ENCODE measurements around the gene SMIM10L2A. TPM values are rescaled to one million over a fixed set of nuclear protein-coding genes. Genes with fewer than 3 reads are reported as not detected.
A peak's percentile ranks its signal among the peaks of the same experiment; 100 is the strongest.
"Not testable (repeated sequence)": the region's sequence is repeated elsewhere in the genome, so short reads cannot be mapped to it uniquely, and the experiment has no call there.

The SMIM10L2A gene
- total RNA-seq, 2 experiments from 2014 or later = 0.33 to 0.45 TPM

DNA sequence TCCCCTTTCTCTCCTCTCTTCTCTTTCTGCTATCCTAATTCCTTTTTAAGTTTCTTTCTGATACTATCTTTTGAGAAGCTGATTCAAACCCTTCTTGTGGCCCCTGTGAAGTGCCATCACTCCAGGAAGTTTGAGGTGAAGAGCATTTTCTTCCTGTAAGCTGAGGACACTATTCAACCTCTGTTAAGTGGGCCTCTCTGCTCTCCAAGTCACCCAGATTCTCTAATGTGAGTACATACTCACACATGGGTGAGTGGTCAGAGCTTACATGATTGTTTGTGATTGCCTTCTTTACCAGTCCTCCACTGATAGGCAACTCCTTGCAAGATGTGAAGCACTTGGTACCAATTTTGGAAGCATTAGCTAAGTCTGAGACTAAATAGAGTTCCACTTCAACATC, 18.4 kb upstream of the SMIM10L2A start:
- Mint-ChIP-seq H3K9me3 (no peaks in the 10 kb centered on the region), H3K4me1 (peaks cover 14% of the 10 kb centered on the region), H3K27me3 (peaks cover 4% of the 10 kb centered on the region), H3K36me3 (ENCODE audit: low read depth) (no peaks in the 10 kb centered on the region), H3K4me3 (no peak overlapping the region), H3K27ac (peak overlapping the region; percentile 36)
- ChIA-PET CTCF (no interaction called here), POLR2A (no interaction called here)
- no peak for DNase-seq

DNA sequence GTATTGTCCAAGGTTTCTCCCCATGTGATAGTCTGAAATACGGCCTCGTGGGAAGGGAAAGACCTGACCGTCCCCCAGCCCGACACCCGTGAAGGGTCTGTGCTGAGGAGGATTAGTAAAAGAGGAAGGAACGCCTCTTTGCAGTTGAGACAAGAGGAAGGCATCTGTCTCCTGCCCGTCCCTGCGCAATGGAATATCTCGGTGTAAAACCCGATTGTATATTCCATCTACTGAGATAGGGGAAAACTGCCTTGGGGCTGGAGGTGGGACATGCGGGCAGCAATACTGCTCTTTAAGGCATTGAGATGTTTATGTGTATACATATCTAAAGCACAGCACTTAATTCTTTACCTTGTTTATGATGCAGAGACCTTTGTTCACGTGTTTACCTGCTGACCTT, 15.3 kb upstream of the SMIM10L2A start:
- DNase-seq; H3K36me3 Mint-ChIP-seq (ENCODE audit: low read depth); H3K27ac Mint-ChIP-seq; H3K9me3 Mint-ChIP-seq; POLR2A ChIA-PET; CTCF ChIA-PET; H3K27me3 Mint-ChIP-seq; H3K4me3 Mint-ChIP-seq: not testable (repeated sequence)
- H3K4me1 Mint-ChIP-seq = peaks cover 20% of the 10 kb centered on the region

DNA sequence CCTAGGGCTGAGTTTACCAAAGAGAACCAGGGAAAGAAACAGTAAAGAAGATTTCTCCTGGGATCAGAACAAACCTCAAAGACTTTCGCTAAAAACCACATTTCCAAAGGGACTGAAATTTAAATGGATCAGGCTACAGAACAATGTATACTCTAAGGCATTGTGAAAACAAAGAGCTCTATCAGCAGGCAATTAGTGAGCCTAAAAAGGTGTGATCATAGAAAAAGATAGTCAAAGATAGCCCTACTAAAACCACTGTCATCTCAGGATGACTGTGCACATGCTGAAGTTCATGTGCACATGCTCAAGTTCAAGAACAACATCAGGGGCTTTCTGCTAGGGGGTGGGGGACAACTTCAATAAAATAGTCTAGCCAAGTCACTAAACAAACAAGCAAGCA, 12.9 kb upstream of the SMIM10L2A start:
- CTCF ChIA-PET = no interaction called here
- Mint-ChIP-seq H3K27ac (no peak overlapping the region), H3K36me3 (ENCODE audit: low read depth) (no peaks in the 10 kb centered on the region), H3K27me3 (peaks cover 4% of the 10 kb centered on the region), H3K9me3 (no peaks in the 10 kb centered on the region), H3K4me3 (no peak overlapping the region), H3K4me1 (peaks cover 6% of the 10 kb centered on the region)
- POLR2A ChIA-PET = no interaction called here
- no peak for DNase-seq

DNA sequence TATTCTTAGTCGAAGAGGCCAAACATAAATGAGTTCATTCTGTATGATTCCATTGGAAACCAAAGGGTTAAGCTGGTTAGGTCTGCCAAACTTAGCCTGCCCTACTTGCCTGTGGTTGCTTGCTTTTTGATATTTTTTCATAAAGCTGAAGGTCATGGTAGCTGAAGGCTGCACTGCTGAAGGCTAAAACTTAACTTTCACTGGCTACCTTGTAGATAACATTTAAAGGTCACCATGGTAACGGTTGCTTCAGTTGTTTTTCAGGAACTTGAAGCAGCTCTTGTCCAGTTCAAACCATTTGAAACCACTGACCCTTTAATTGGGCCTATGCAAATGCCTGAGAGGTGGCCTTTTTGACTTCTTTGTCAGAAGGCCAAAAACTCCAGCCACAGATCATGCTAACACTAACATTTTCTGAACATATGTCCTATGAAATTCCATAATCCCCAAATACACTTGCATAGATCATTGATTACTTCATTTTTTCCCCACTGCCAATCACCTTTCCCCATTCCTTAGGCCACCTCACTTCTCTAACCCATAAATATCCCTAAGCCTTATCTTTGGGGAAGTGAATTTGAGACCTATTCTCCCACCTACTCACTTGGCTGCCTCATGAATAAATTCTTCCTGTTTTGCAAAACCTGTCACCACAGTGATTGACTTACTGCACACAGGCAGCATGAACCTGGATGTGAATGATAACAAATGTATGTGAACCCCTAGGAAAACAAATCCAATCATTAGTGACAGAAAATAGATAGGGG, 10.7 kb upstream of the SMIM10L2A start:
- Mint-ChIP-seq H3K27me3 (peaks cover 4% of the 10 kb centered on the region), H3K9me3 (no peaks in the 10 kb centered on the region), H3K4me3 (no peak overlapping the region), H3K4me1 (peaks cover 6% of the 10 kb centered on the region), H3K36me3 (ENCODE audit: low read depth) (no peaks in the 10 kb centered on the region), H3K27ac (no peak overlapping the region)
- CTCF ChIA-PET = no interaction called here
- POLR2A ChIA-PET = no interaction called here
- no peak for DNase-seq

DNA sequence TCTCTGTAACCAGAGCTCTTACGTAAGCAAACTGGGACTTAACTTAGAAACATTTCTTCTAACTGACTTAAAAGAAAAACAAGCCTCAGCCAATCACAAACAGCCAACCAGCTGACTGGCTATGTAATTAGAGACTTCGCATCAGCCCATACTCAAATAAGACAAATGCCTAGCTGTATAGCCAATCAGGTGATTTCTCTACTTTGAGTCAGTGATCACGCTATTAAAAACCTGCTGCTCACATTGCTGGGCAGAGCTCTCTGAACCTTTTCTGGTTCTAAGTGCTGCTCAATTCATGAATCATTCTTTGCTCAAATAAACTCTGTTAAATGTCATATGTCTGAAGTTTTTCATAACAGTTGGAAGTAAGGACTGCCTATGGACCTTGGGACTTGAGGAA, 9.9 kb upstream of the SMIM10L2A start:
- CTCF ChIA-PET = no interaction called here
- H3K27me3 Mint-ChIP-seq = peaks cover 8% of the 10 kb centered on the region
- no peak for DNase-seq
- no peaks in the 10 kb centered on the region for H3K36me3 Mint-ChIP-seq (ENCODE audit: low read depth)
- POLR2A ChIA-PET = no interaction called here
- H3K4me1 Mint-ChIP-seq = peaks cover 6% of the 10 kb centered on the region
- no peaks in the 10 kb centered on the region for H3K9me3 Mint-ChIP-seq
- no peak overlapping the region for H3K27ac Mint-ChIP-seq
- no peak overlapping the region for H3K4me3 Mint-ChIP-seq

DNA sequence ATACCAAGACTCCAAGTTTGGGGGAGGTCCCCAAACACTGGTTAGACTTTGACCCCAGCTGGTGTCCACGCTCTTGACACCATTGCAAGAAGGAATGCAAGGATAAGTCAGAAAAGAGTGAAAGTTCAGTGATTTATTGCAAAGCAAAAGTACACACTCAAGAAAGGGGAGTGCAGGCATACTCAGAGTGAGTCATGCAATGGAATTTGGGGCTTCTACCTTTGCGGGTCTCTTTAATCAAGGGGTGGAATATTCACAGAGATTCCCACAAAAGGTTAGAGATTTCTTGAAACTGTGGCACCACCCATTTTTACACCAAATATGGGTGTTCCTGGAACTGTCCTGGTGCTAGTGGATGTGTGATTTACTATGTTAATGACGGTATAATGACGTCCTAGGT, 5.2 kb upstream of the SMIM10L2A start:
- peaks cover 3% of the 10 kb centered on the region for H3K4me1 Mint-ChIP-seq
- H3K27me3 Mint-ChIP-seq = peaks cover 7% of the 10 kb centered on the region
- ChIA-PET POLR2A (no interaction called here), CTCF (no interaction called here)
- no peaks in the 10 kb centered on the region for H3K9me3 Mint-ChIP-seq
- H3K4me3 Mint-ChIP-seq = no peak overlapping the region
- H3K36me3 Mint-ChIP-seq (ENCODE audit: low read depth) = no peaks in the 10 kb centered on the region
- DNase-seq = no peak
- H3K27ac Mint-ChIP-seq = no peak overlapping the region

- DNase-seq = no peak
- POLR2A ChIA-PET = no interaction called here
- H3K4me3 Mint-ChIP-seq = peak overlapping the region; percentile 58
- no peak overlapping the region for H3K27ac Mint-ChIP-seq
- CTCF ChIA-PET = interaction anchor here (0.7 kb wide), 1 partner anchor 43 kb away, joined by 3 read pairs; no protein-coding TSS in a partner anchor
- peaks cover 3% of the 10 kb centered on the region for H3K4me1 Mint-ChIP-seq
- peaks cover 14% of the 10 kb centered on the region for H3K27me3 Mint-ChIP-seq
- no peaks in the 10 kb centered on the region for H3K9me3 Mint-ChIP-seq
- H3K36me3 Mint-ChIP-seq (ENCODE audit: low read depth) = no peaks in the 10 kb centered on the region
Observed at GRCh38 chrX:135420831-135421230, 913 bp upstream of the SMIM10L2A start.

- CTCF ChIA-PET = no interaction called here
- peak; percentile 88 for DNase-seq
- no peak overlapping the region for H3K27ac Mint-ChIP-seq
- H3K27me3 Mint-ChIP-seq = peaks cover 10% of the 10 kb centered on the region
- peak overlapping the region; percentile 58 for H3K4me3 Mint-ChIP-seq
- POLR2A ChIA-PET = no interaction called here
- no peaks in the 10 kb centered on the region for H3K9me3 Mint-ChIP-seq
- no peaks in the 10 kb centered on the region for H3K36me3 Mint-ChIP-seq (ENCODE audit: low read depth)
- peaks cover 3% of the 10 kb centered on the region for H3K4me1 Mint-ChIP-seq
Observed at GRCh38 chrX:135421537-135421931, 210 bp upstream of the SMIM10L2A start.

DNA sequence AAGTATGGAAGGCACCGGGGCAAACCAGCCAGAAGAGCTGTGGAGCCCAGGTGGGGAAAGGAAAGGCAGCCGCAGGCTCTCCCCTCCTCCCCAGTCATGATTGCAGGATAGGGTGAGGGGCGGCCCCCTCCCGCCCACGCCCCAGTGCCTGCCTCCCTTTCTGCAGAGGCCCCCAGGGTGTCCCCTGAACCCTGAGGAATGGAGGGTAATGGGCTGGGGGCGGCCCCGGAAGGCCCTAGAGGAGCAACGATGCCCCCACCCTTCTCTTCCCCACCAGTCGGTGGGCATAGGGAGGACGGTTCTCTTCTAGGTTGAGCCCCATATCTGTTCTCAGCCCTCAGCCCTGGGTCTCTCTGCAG, 1.0 kb downstream of the SMIM10L2A start:
- CTCF ChIA-PET = not testable (repeated sequence)

DNA sequence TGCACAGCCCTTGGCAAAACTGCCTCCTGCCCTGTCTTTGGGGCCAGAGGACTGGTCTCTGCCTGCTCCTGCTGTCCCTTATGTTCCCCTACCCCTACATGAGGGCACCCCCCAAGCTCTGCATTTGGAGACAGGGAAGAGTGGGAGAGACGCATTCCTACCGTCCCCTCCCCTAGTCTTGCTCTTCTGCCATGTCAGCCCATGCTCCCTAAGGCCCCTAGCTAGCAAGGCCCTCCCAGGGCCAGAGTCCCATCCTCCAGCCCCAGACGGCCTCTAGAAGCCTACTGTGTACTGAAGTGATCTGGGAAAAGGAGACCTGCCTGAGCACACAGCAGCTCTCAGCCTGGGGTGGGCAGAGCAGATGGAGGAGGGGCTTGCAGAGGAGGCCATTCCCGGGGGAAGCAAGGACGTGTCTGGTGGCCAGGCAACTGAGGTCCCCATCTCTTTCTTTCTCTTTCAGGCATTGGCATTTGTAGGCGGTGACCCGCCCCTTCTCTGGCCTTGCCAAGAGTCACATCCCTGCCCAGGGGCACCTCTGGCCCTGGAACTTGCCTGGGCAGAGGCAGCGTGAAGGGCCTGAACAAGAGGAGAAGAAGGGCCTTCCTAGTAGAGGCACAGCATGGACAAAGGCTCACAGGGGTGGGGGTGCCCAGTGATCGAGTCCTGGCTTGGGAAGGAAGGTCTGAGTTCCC, 1.6 kb downstream of the SMIM10L2A start:
- H3K36me3 Mint-ChIP-seq (ENCODE audit: low read depth); H3K27ac Mint-ChIP-seq; H3K4me1 Mint-ChIP-seq; POLR2A ChIA-PET; DNase-seq; H3K9me3 Mint-ChIP-seq; CTCF ChIA-PET: not testable (repeated sequence)
- Mint-ChIP-seq H3K4me3 (peak overlapping the region; percentile 30), H3K27me3 (peaks cover 12% of the 10 kb centered on the region)

More for the DNA sequence above, 1.0 kb downstream of the SMIM10L2A start:
- peak overlapping the region; percentile 30 for H3K4me3 Mint-ChIP-seq
- DNase-seq; H3K4me1 Mint-ChIP-seq; H3K27ac Mint-ChIP-seq; H3K9me3 Mint-ChIP-seq; H3K36me3 Mint-ChIP-seq (ENCODE audit: low read depth); POLR2A ChIA-PET: not testable (repeated sequence)
- H3K27me3 Mint-ChIP-seq = peaks cover 13% of the 10 kb centered on the region

DNA sequence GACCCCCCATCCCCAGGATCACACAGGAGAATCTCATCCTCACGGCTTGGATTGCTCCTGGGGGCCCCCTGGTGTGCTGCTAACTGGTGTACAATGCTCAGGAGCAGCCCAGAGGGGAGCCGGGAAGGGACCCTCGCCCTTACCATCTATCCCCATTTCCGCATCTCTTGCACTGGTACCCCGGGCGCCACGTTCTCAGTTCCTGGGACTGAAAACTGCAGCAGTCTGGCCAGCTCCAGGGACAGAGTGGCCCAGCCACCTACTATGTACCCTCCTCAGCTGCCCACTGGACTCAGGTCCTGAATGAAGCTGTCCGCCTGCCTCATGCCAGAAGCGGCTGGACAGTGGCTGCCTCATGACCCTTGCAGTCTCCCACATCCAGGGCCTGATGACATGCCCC, 2.7 kb downstream of the SMIM10L2A start:
- H3K4me1 Mint-ChIP-seq = peaks cover 3% of the 10 kb centered on the region
- no peak overlapping the region for H3K27ac Mint-ChIP-seq
- CTCF ChIA-PET = no interaction called here
- H3K9me3 Mint-ChIP-seq = no peaks in the 10 kb centered on the region
- no peak overlapping the region for H3K4me3 Mint-ChIP-seq
- no peak for DNase-seq
- H3K36me3 Mint-ChIP-seq (ENCODE audit: low read depth) = no peaks in the 10 kb centered on the region
- H3K27me3 Mint-ChIP-seq = peaks cover 10% of the 10 kb centered on the region
- POLR2A ChIA-PET = no interaction called here

DNA sequence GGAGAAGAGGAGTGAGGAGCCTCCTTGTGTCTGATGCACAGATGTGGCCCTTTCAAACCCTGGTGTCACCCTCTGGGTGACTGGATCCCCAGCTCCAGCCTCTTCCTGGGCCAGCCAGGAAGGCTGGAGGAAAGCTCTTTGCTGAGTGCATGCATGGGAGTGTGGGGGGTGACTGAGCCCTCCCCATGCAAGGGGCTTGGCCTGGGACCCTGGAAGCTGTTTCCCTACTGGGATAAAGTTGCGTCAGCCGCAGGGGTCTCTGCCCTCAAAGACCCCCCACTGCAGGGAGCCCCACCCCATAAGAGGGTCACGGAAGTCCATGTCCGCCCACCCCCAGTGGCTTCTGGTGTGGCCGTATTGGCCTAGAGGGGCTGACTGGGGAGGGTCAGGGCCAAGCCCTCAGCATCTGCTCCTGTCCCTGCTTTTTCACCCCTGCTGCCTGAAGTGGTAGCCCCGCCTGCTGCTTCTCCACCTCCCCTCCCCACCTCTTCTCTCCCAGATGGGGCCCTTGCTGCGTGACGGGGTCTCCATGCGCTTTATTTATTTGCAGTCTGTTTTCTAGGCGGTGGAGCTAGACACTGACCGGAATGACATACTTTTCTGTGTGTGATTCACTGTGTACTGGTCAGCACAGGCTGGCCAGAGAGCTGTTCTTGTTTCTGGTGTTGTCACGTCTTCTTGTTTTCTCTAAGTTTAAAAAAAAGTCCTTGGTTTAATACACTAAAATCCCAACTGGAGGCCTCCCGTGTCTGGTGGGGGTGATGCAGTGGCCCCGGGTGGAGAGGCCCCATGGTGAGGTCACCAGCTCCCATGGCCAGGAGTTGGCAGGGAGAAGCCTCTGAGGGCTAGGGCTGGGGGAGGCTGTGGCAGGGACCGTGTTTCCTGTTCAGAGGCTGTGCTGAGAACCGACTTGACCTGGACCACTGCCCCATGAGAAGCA, 3.6 kb downstream of the SMIM10L2A start:
- Mint-ChIP-seq H3K27me3 (peaks cover 10% of the 10 kb centered on the region), H3K27ac (no peak overlapping the region), H3K4me1 (peaks cover 3% of the 10 kb centered on the region), H3K36me3 (ENCODE audit: low read depth) (no peaks in the 10 kb centered on the region), H3K4me3 (no peak overlapping the region), H3K9me3 (peaks cover 3% of the 10 kb centered on the region)
- ChIA-PET POLR2A (no interaction called here), CTCF (no interaction called here)
- DNase-seq = no peak

- H3K36me3 Mint-ChIP-seq (ENCODE audit: low read depth) = peaks cover 7% of the 10 kb centered on the region
- peaks cover 9% of the 10 kb centered on the region for H3K9me3 Mint-ChIP-seq
- H3K27me3 Mint-ChIP-seq = peaks cover 3% of the 10 kb centered on the region
- POLR2A ChIA-PET = no interaction called here
- H3K4me1 Mint-ChIP-seq = peaks cover 14% of the 10 kb centered on the region
- DNase-seq = no peak
- H3K4me3 Mint-ChIP-seq = no peak overlapping the region
- CTCF ChIA-PET = no interaction called here
- H3K27ac Mint-ChIP-seq = no peak overlapping the region
Observed at GRCh38 chrX:135429429-135429828, 7.7 kb downstream of the SMIM10L2A start.

Data from activated CD4-positive, alpha-beta memory T cell treated with anti-CD3 and anti-CD28 coated beads, Interleukin-2, amount 10 ng/mL, durations not matched to agents 7 days and 5 days (primary cell).